Lung (tissue), 12 donors: ENCODE data around the gene ADAM12. TPM values are rescaled to one million over a fixed set of nuclear protein-coding genes. Genes with fewer than 3 reads are reported as not detected.

Experiments used
- ATAC-seq: fragments of 200-7000 bp; cut with Tn5 transposase; one replicate; pipeline ENCODE4 v1.9.1; 2020; ENCODE audit warnings: moderate number of reproducible peaks; ENCODE audit not compliant: insufficient read depth, low FRiP score
- DNase-seq, 3 donors: peaks; one replicate each; pipeline ENCODE4 v3.0.0-alpha.2; 2013 to 2017
- H3K27ac ChIP-seq, 2 donors: one replicate each; pipeline ENCODE4 v1.5.1; 2013; ENCODE audit warnings: mild to moderate bottlenecking in 2 of 2, moderate library complexity in 2 of 2, control low read depth in 1 of 2, inconsistent platforms in 1 of 2, low read depth in 1 of 2, low read length in 1 of 2
- H3K27me3 ChIP-seq, 3 donors: one replicate each; pipeline ENCODE4 v1.5.1; 2013; ENCODE audit warnings: low read length in 2 of 3; ENCODE audit not compliant: control insufficient read depth in 3 of 3, insufficient read depth in 3 of 3
- H3K36me3 ChIP-seq, 4 donors: one replicate each; pipeline ENCODE4 v1.5.1; 2013; ENCODE audit warnings: low read length in 4 of 4, mild to moderate bottlenecking in 1 of 4, moderate library complexity in 1 of 4; ENCODE audit not compliant: control insufficient read depth in 4 of 4, insufficient read depth in 4 of 4
- H3K4me1 ChIP-seq, 5 donors: one replicate each; pipeline ENCODE4 v1.5.1; 2013; ENCODE audit warnings: low read length in 5 of 5, mild to moderate bottlenecking in 2 of 5, moderate library complexity in 1 of 5; ENCODE audit not compliant: control insufficient read depth in 5 of 5, insufficient read depth in 5 of 5
- H3K4me3 ChIP-seq: one replicate; pipeline ENCODE4 v1.5.1; 2013; ENCODE audit warnings: mild to moderate bottlenecking, control low read depth, moderate library complexity
- H3K9ac ChIP-seq, 2 donors: one replicate each; pipeline ENCODE4 v1.5.1; 2013; ENCODE audit warnings: low read length in 2 of 2, control low read depth in 1 of 2; ENCODE audit not compliant: insufficient read depth in 1 of 2
- H3K9me3 ChIP-seq, 4 donors: one replicate each; pipeline ENCODE4 v1.5.1; 2013; ENCODE audit warnings: low read length in 3 of 4, mild to moderate bottlenecking in 1 of 4, moderate library complexity in 1 of 4; ENCODE audit not compliant: control insufficient read depth in 4 of 4, insufficient read depth in 3 of 4
- CTCF ChIP-seq: IDR thresholded peaks from 2 replicates; pipeline ENCODE4 v1.5.1; 2012; ENCODE audit warnings: mild to moderate bottlenecking; ENCODE audit errors: control extremely low read depth, extremely low read depth
- WGBS, 2 donors: extraction: QIAGEN DNeasy Blood & Tissue Kit; methylation state at CpG; one replicate each; pipeline ENCODE4 v1.1.7; 2013; 5-methylcytosine and 5-hydroxymethylcytosine counted together
- polyA plus RNA-seq, 2 donors: library from polyadenylated mRNA; stranded (reverse); fragments of 200-250 nt; gene quantifications; one replicate each; pipeline ENCODE4 v1.2.1, GENCODE V29; 2013
- total RNA-seq, 2 donors: library from RNA; depleted of rRNA in 1 of 2; stranded (reverse); fragments of >200 nt in 1 of 2; gene quantifications; one replicate each; pipeline ENCODE4 v1.2.1, GENCODE V29; 2014 to 2021
- donor health status: control.
- donor health status: control.
- donor health status: Bipolar disorder and iron deficiency.
- donor health status: healthy.
- donor health status: DM: yes; HTN: yes; CAD: no.

Gene ADAM12
- total and polyA plus RNA-seq, 4 donors, result 0.16 to 5.8 (median 0.85) TPM

- Histone ChIP-seq H3K9ac (no peak overlapping the region), H3K4me1 (peaks cover 0 to 4% (median 0%) of the 10 kb centered on the region in 5 donors), H3K27me3 (no peaks in the 10 kb centered on the region), H3K36me3 (no peaks in the 10 kb centered on the region), H3K9me3 (peaks cover 0 to 2% (median 0%) of the 10 kb centered on the region in 4 donors), H3K4me3 (no peak overlapping the region), H3K27ac (no peak overlapping the region)
- ATAC-seq (no peak), DNase-seq (no peak)
- WGBS, 2 donors, result 83 to 90% methylated on average over 1 of the region's 1 CpG
- no peak for TF ChIP-seq CTCF
These were observed 287.0 kb downstream of the ADAM12 start for GRCh38 chr10:126101325-126101724.

- H3K9ac ChIP-seq, result no peak overlapping the region
- no peaks in the 10 kb centered on the region for H3K36me3 ChIP-seq
- peaks cover 0 to 2% (median 0%) of the 10 kb centered on the region in 4 donors for H3K9me3 ChIP-seq
- peaks cover 0 to 11% (median 0%) of the 10 kb centered on the region in 5 donors for H3K4me1 ChIP-seq
- H3K27ac ChIP-seq, result no peak overlapping the region
- ATAC-seq (no peak), DNase-seq (no peak)
- H3K27me3 ChIP-seq, result no peaks in the 10 kb centered on the region
- no peak overlapping the region for H3K4me3 ChIP-seq
- no peak for TF ChIP-seq CTCF
- 89 to 94% methylated on average over 3 of the region's 3 CpGs for WGBS, 2 donors
These were observed 288.9 kb downstream of the ADAM12 start for GRCh38 chr10:126099366-126099765.

GRCh38 chr10:126098226-126098581 is 290.1 kb downstream of the ADAM12 start:
- H3K4me1 ChIP-seq, result peaks cover 0 to 11% (median 0%) of the 10 kb centered on the region in 5 donors
- H3K27me3 ChIP-seq, result no peaks in the 10 kb centered on the region
- peaks cover 0 to 4% (median 0%) of the 10 kb centered on the region in 4 donors for H3K9me3 ChIP-seq
- no peak for TF ChIP-seq CTCF
- H3K4me3 ChIP-seq, result no peak overlapping the region
- ATAC-seq, result no peak
- no peak for DNase-seq
- no peak overlapping the region for H3K9ac ChIP-seq
- 89 to 93% methylated on average over 3 of the region's 3 CpGs for WGBS, 2 donors
- no peak overlapping the region for H3K27ac ChIP-seq
- H3K36me3 ChIP-seq, result no peaks in the 10 kb centered on the region

- no peak overlapping the region for H3K4me3 ChIP-seq
- peaks cover 0 to 4% (median 0%) of the 10 kb centered on the region in 4 donors for H3K9me3 ChIP-seq
- H3K4me1 ChIP-seq, result peaks cover 0 to 11% (median 0%) of the 10 kb centered on the region in 5 donors
- no peak for TF ChIP-seq CTCF
- no peak overlapping the region for H3K9ac ChIP-seq
- 90 to 94% methylated on average over 6 of the region's 6 CpGs for WGBS, 2 donors
- DNase-seq (no peak), ATAC-seq (no peak)
- H3K27ac ChIP-seq, result no peak overlapping the region
- no peaks in the 10 kb centered on the region for H3K36me3 ChIP-seq
- no peaks in the 10 kb centered on the region for H3K27me3 ChIP-seq
These were observed 290.6 kb downstream of the ADAM12 start for GRCh38 chr10:126097558-126098225.
